OCI-LY7 (cell line): ENCODE measurements around the gene USP16. TPM values are rescaled to one million over a fixed set of nuclear protein-coding genes. Genes with fewer than 3 reads are reported as not detected.

ENCODE experiments used
- BruUV-seq: library from RNA; stranded (reverse); fragments of 400-500 nt; replicated peaks from 2 replicates; lab custom pipeline; 2021; lab: Mats Ljungman, UMichigan
- CTCF ChIA-PET: fragments of 300-600 bp; sonication (Branson Sonifier 250); formaldehyde crosslinking; loops from one replicate; lab custom pipeline; 2022; ENCODE audit warnings: antibody characterized with exemption; ENCODE audit not compliant: unreplicated experiment; lab: Charles Lee
- POLR2A ChIA-PET: fragments of 300-600 bp; sonication (Branson Sonifier 250); formaldehyde crosslinking; loops from one replicate; lab custom pipeline; 2022; ENCODE audit warnings: antibody characterized with exemption; lab: Charles Lee
- DNase-seq: peaks from one replicate; pipeline ENCODE4 v3.0.0-alpha.2; 2015; ENCODE audit warnings: low spot score
- H2AFZ ChIP-seq: fragments of 200-600 bp; sonication (generic), shearing (Covaris generic); 2 replicates; pipeline ENCODE4 v1.6.1; 2014; ENCODE audit warnings: mild to moderate bottlenecking, antibody characterized with exemption, low read length, moderate library complexity
- H3K27ac ChIP-seq: fragments of 200-600 bp; sonication (generic); 2 replicates; pipeline ENCODE4 v1.5.1; 2014; ENCODE audit warnings: mixed run types, low read depth, mild to moderate bottlenecking, moderate library complexity, low read length, inconsistent platforms; ENCODE audit not compliant: poor library complexity, severe bottlenecking
- H3K36me3 ChIP-seq: fragments of 200-600 bp; sonication (generic); 2 replicates; pipeline ENCODE4 v1.6.1; 2014; ENCODE audit warnings: mild to moderate bottlenecking, antibody characterized with exemption, low read length, moderate library complexity, mixed read lengths; ENCODE audit not compliant: insufficient read depth
- H3K4me1 ChIP-seq: fragments of 200-600 bp; sonication (generic); 2 replicates; pipeline ENCODE4 v1.5.1; 2014; ENCODE audit warnings: mild to moderate bottlenecking, low read length; ENCODE audit not compliant: insufficient read depth, poor library complexity, severe bottlenecking
- H3K4me2 ChIP-seq: fragments of 200-600 bp; sonication (generic); 2 replicates; pipeline ENCODE4 v1.6.1; 2014; ENCODE audit warnings: mild to moderate bottlenecking, low read length
- H3K4me3 ChIP-seq: fragments of 200-600 bp; sonication (generic); 2 replicates; pipeline ENCODE4 v1.5.1; 2014; ENCODE audit warnings: mild to moderate bottlenecking, low read depth, low read length; ENCODE audit not compliant: poor library complexity, severe bottlenecking
- H3K79me2 ChIP-seq: fragments of 200-600 bp; sonication (generic); 2 replicates; pipeline ENCODE4 v1.6.1; 2016; ENCODE audit warnings: low read depth, mild to moderate bottlenecking, low read length, moderate library complexity, mixed read lengths; ENCODE audit not compliant: insufficient read depth
- H3K9me2 ChIP-seq: fragments of 200-600 bp; sonication (generic); 2 replicates; pipeline ENCODE4 v1.6.1; 2016; ENCODE audit warnings: mild to moderate bottlenecking, low read length, mixed read lengths; ENCODE audit not compliant: insufficient read depth
- H3K9me3 ChIP-seq: fragments of 200-600 bp; sonication (generic); 2 replicates; pipeline ENCODE4 v1.6.1; 2014; ENCODE audit warnings: mild to moderate bottlenecking, mixed run types, low read length, mixed read lengths
- H4K20me1 ChIP-seq: fragments of 200-600 bp; sonication (generic); 2 replicates; pipeline ENCODE4 v1.6.1; 2014; ENCODE audit warnings: mild to moderate bottlenecking, antibody characterized with exemption, low read length, moderate library complexity, mixed read lengths; ENCODE audit not compliant: insufficient read depth
- CTCF ChIP-seq: fragments of 200-600 bp; sonication (generic); conservative IDR thresholded peaks from 2 replicates; pipeline ENCODE4 v1.5.1; 2014; ENCODE audit warnings: mild to moderate bottlenecking, antibody characterized with exemption, low read length, moderate library complexity, mixed read lengths
- EZH2phosphoT487 ChIP-seq: fragments of 200-600 bp; sonication (generic); IDR thresholded peaks from 2 replicates; pipeline ENCODE4 v1.6.1; 2018; ENCODE audit warnings: low read depth, borderline replicate concordance, mild to moderate bottlenecking, mixed run types, antibody characterized with exemption, low read length, moderate library complexity, mixed read lengths
- intact Hi-C: fragments of 100-400 bp; cut with micrococcal nuclease; formaldehyde crosslinking; loops from one replicate; pipeline ENCODE4 v1.10.0; 2022; ENCODE audit not compliant: unreplicated experiment
- total RNA-seq, 2 experiments: library from RNA; depleted of rRNA in 1 of 2; stranded (reverse); fragments of >200 nt in 1 of 2; shearing (Covaris generic) in 1 of 2; gene quantifications; 2 replicates each; pipeline ENCODE4 v1.2.3, GENCODE V29; 2014 to 2022

USP16 gene
- total RNA-seq, 2 experiments from 2014 or later = 22.8 to 34.2 TPM

GRCh38 chr21:29029524-29029923 is 5.1 kb downstream of the USP16 start:
- Histone ChIP-seq H3K27ac (no peak overlapping the region), H3K4me3 (no peak overlapping the region), H4K20me1 (no peaks in the 10 kb centered on the region), H3K36me3 (peaks cover 66% of the 10 kb centered on the region), H2AFZ (no peak overlapping the region), H3K4me1 (peaks cover 22% of the 10 kb centered on the region), H3K9me2 (no peaks in the 10 kb centered on the region), H3K4me2 (no peak overlapping the region), H3K79me2 (peaks cover 40% of the 10 kb centered on the region), H3K9me3 (no peaks in the 10 kb centered on the region)
- CTCF ChIA-PET = no interaction called here
- TF ChIP-seq EZH2phosphoT487 (no peak), CTCF (no peak)
- no TSS peak for BruUV-seq
- intact Hi-C loops = no loop called here
- no peak for DNase-seq
- POLR2A ChIA-PET = interaction anchor here (1.1 to 3.3 kb wide), 6 partner anchors 8 to 44 kb away, joined by 3 to 16 read pairs (median 4); partner anchors contain the start of genes CCT8 and LTN1

GRCh38 chr21:29030909-29031308 is 6.4 kb downstream of the USP16 start:
- H4K20me1 ChIP-seq = no peaks in the 10 kb centered on the region
- no TSS peak for BruUV-seq
- no peak overlapping the region for H3K4me3 ChIP-seq
- H2AFZ ChIP-seq = no peak overlapping the region
- H3K27ac ChIP-seq = no peak overlapping the region
- no peaks in the 10 kb centered on the region for H3K9me3 ChIP-seq
- peaks cover 17% of the 10 kb centered on the region for H3K4me1 ChIP-seq
- no peak overlapping the region for H3K4me2 ChIP-seq
- no peaks in the 10 kb centered on the region for H3K9me2 ChIP-seq
- TF ChIP-seq CTCF (no peak), EZH2phosphoT487 (no peak)
- ChIA-PET CTCF (interaction anchor here (0.6 kb wide), 1 partner anchor 43 kb away, joined by 3 read pairs; the partner anchor contains the start of gene CCT8), POLR2A (interaction anchor here (0.7 to 1.1 kb wide), 3 partner anchors 9 to 41 kb away, joined by 4 to 9 read pairs (median 5); no protein-coding TSS in a partner anchor)
- peaks cover 32% of the 10 kb centered on the region for H3K79me2 ChIP-seq
- intact Hi-C loops = no loop called here
- DNase-seq = no peak
- H3K36me3 ChIP-seq = peaks cover 80% of the 10 kb centered on the region

- no peak overlapping the region for H3K27ac ChIP-seq
- peaks cover 8% of the 10 kb centered on the region; the same call in 1 of the 2 replicates for H3K79me2 ChIP-seq
- H3K9me3 ChIP-seq = no peaks in the 10 kb centered on the region
- no TSS peak for BruUV-seq
- peaks cover 97% of the 10 kb centered on the region for H3K36me3 ChIP-seq
- POLR2A ChIA-PET = interaction anchor here (0.9 kb wide), 1 partner anchor 14 kb away, joined by 3 read pairs; the partner anchor contains the start of gene RWDD2B
- H3K4me1 ChIP-seq = no peaks in the 10 kb centered on the region
- CTCF ChIA-PET = no interaction called here
- no peak overlapping the region for H2AFZ ChIP-seq
- no peak overlapping the region for H3K4me3 ChIP-seq
- TF ChIP-seq EZH2phosphoT487 (no peak), CTCF (no peak)
- intact Hi-C loops = no loop called here
- no peak overlapping the region for H3K4me2 ChIP-seq
- H3K9me2 ChIP-seq = no peaks in the 10 kb centered on the region
- DNase-seq = no peak
- no peaks in the 10 kb centered on the region for H4K20me1 ChIP-seq
These were observed 8.8 kb downstream of the USP16 start for GRCh38 chr21:29033301-29033700.
